Thoracic aorta (tissue), 2 donors: ENCODE data around the gene ANKRD37. TPM values are rescaled to one million over a fixed set of nuclear protein-coding genes. Genes with fewer than 3 reads are reported as not detected.

Experiments
- ATAC-seq: fragments of 150-250 bp; one replicate; pipeline ENCODE4 v1.8.0; 2017; ENCODE audit warnings: low read depth; ENCODE audit not compliant: insufficient number of reproducible peaks, low FRiP score
- DNase-seq: peaks from one replicate; pipeline ENCODE4 v3.0.0-alpha.2; 2020; ENCODE audit warnings: low spot score
- H3K27ac ChIP-seq, 2 donors: fragments of 200-600 bp; sonication (generic); 1 replicate in 1 of 2; 2 replicates in 1 of 2; pipeline ENCODE4 v1.5.1; 2016; ENCODE audit warnings: mild to moderate bottlenecking in 2 of 2, moderate library complexity in 2 of 2
- H3K27me3 ChIP-seq: fragments of 200-600 bp; sonication (generic); replicated peaks from 2 replicates; pipeline ENCODE4 v1.6.0; 2016; ENCODE audit warnings: mild to moderate bottlenecking; ENCODE audit not compliant: insufficient read depth
- H3K36me3 ChIP-seq: fragments of 200-600 bp; sonication (generic); one replicate; pipeline ENCODE4 v1.5.1; 2016
- H3K4me1 ChIP-seq, 2 donors: fragments of 200-600 bp; sonication (generic); 1 replicate in 1 of 2; 2 replicates in 1 of 2; pipeline versions ENCODE4 v1.5.1 to v1.6.0; 2016; ENCODE audit warnings: low read depth in 2 of 2, mild to moderate bottlenecking in 1 of 2; ENCODE audit not compliant: control insufficient read depth in 1 of 2
- H3K4me3 ChIP-seq: fragments of 200-600 bp; sonication (generic); 2 replicates; pipeline ENCODE4 v1.5.1; 2016; ENCODE audit warnings: mild to moderate bottlenecking
- H3K9me3 ChIP-seq: fragments of 200-600 bp; sonication (generic); 2 replicates; pipeline ENCODE4 v1.5.1; 2016
- total RNA-seq, 2 donors: library from RNA; depleted of rRNA; stranded (reverse); fragments of >200 nt; gene quantifications; one replicate each; pipeline versions ENCODE4 v1.1.0 to v1.2.3, GENCODE V29; 2016
- TF ChIP-seq, protein P1 (sequence below): fragments of 200-600 bp; sonication (generic); IDR thresholded peaks from one replicate; pipeline ENCODE4 v1.5.1; 2019; ENCODE audit warnings: antibody characterized with exemption

The ANKRD37 gene
- total RNA-seq, 2 donors from 2014 or later = 15.7 to 24.2 TPM

DNA sequence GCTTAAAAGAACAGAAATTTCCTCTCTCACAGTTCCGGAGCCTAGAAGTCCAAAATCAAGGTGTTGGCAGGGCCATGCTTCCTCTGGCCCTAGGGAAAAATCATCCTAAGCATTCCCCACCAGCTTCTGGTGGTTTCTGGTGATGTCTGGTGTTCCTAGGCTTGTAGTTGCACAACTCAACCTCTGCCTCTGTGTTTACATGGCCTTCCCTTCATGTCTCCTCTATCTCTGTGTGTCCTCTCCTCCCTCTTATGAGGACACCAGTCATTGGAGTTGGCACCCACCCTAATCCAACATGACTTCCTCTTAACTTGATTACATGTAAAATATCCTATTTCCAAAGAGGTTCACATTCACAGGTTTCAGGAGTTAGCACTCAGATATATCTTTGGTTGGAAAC is 16.3 kb upstream of the ANKRD37 start:
- TF ChIP-seq, protein P1, sequence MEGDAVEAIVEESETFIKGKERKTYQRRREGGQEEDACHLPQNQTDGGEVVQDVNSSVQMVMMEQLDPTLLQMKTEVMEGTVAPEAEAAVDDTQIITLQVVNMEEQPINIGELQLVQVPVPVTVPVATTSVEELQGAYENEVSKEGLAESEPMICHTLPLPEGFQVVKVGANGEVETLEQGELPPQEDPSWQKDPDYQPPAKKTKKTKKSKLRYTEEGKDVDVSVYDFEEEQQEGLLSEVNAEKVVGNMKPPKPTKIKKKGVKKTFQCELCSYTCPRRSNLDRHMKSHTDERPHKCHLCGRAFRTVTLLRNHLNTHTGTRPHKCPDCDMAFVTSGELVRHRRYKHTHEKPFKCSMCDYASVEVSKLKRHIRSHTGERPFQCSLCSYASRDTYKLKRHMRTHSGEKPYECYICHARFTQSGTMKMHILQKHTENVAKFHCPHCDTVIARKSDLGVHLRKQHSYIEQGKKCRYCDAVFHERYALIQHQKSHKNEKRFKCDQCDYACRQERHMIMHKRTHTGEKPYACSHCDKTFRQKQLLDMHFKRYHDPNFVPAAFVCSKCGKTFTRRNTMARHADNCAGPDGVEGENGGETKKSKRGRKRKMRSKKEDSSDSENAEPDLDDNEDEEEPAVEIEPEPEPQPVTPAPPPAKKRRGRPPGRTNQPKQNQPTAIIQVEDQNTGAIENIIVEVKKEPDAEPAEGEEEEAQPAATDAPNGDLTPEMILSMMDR = no peak
- DNase-seq = no peak
- ATAC-seq = no peak
- H3K4me3 ChIP-seq = no peak overlapping the region
- H3K4me1 ChIP-seq = peaks cover 3 to 4% of the 10 kb centered on the region in 2 donors
- H3K27ac ChIP-seq = no peak overlapping the region
- H3K9me3 ChIP-seq = no peaks in the 10 kb centered on the region
- H3K27me3 ChIP-seq = no peaks in the 10 kb centered on the region
- H3K36me3 ChIP-seq = peaks cover 5% of the 10 kb centered on the region

GRCh38 chr4:185381288-185382196 is 15.1 kb upstream of the ANKRD37 start:
- DNase-seq = no peak
- no peaks in the 10 kb centered on the region for H3K27me3 ChIP-seq
- no peaks in the 10 kb centered on the region for H3K9me3 ChIP-seq
- no peak for ATAC-seq
- H3K4me3 ChIP-seq = no peak overlapping the region
- TF ChIP-seq, protein P1 = no peak
- H3K36me3 ChIP-seq = peaks cover 5% of the 10 kb centered on the region
- peaks cover 3 to 11% of the 10 kb centered on the region in 2 donors for H3K4me1 ChIP-seq
- no peak overlapping the region for H3K27ac ChIP-seq

DNA sequence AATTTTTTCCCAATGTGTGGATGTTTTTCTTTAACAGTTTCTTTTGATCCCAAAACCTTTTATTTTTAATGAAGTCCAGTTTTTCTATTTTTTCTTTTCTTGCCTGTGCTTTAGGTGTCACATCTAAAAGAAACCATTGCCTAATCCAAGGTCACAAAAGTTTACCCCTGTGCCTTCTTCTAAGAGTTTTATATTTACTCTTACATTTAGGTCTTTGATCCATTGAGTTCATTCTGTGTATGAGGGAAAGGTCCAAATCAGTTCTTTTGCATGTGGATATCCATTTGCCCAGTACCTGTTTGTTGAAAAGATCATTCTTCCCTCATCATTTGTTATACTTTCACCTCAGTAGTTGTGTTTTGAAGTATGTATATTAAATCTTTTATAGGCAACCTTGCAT is 13.9 kb upstream of the ANKRD37 start:
- TF ChIP-seq, protein P1 = no peak
- no peak overlapping the region for H3K4me3 ChIP-seq
- no peak for ATAC-seq
- no peak for DNase-seq
- no peaks in the 10 kb centered on the region for H3K9me3 ChIP-seq
- H3K27me3 ChIP-seq = no peaks in the 10 kb centered on the region
- H3K27ac ChIP-seq = no peak overlapping the region
- peaks cover 3 to 11% of the 10 kb centered on the region in 2 donors for H3K4me1 ChIP-seq
- peaks cover 5% of the 10 kb centered on the region for H3K36me3 ChIP-seq

- no peak overlapping the region for H3K27ac ChIP-seq
- no peak overlapping the region for H3K4me3 ChIP-seq
- no peaks in the 10 kb centered on the region for H3K27me3 ChIP-seq
- peaks cover 2% of the 10 kb centered on the region for H3K36me3 ChIP-seq
- H3K9me3 ChIP-seq = no peaks in the 10 kb centered on the region
- DNase-seq (no peak), ATAC-seq (no peak)
- H3K4me1 ChIP-seq = peaks cover 3 to 11% of the 10 kb centered on the region in 2 donors
- TF ChIP-seq, protein P1 = no peak
Measured at GRCh38 chr4:185383451-185383850, 13.2 kb upstream of the ANKRD37 start.

DNA sequence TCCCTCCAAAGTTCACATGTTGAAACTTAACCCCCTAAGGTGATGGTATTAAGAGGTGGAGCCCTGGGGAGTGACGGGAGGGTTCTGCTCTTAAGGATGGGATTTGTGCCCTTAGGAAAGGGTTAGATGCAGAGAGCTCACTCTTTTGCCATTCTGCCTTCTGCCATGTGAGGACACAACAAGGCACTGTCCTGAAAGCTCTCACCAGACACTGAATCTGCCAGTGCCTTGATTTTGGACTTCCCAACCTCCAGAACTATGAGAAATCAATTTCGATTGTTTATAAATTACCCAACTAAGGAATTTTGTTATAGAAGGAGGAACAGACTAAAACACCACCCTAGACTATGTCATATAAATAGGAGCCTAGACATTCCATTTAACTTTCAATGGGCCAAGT is 12.6 kb upstream of the ANKRD37 start:
- H3K27ac ChIP-seq = no peak overlapping the region

More for the DNA sequence above, 12.6 kb upstream of the ANKRD37 start:
- DNase-seq (no peak), ATAC-seq (no peak)
- TF ChIP-seq, protein P1 = no peak
- Histone ChIP-seq H3K9me3 (no peaks in the 10 kb centered on the region), H3K27me3 (no peaks in the 10 kb centered on the region), H3K4me1 (peaks cover 3 to 11% of the 10 kb centered on the region in 2 donors), H3K36me3 (no peaks in the 10 kb centered on the region), H3K4me3 (no peak overlapping the region)
